Effector CD4-positive, alpha-beta T cell (primary cell): Measurements from ENCODE around the gene SLC16A12.

Experiments
- DNase-seq: peaks from one replicate; pipeline ENCODE4 v3.0.0-alpha.2; 2020

SLC16A12 gene

DNA sequence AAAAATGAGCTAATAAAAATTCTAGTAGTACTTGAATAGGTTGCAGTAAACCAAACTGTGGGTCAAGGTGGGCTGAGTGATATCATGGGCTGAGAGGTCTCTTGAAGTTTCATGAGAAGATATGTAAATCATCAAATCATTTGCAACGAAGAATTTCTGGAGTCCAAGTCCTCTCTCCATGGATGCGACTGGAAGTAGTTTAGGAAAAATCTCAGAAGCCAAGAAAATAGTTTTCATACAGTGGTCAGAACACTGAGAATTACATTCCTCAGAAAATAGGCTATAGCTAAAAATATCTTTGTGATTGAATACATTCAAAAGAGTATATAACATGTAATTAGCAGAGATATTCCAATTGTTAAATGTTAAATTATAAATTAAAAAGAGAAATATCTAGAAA lies 146.6 kb downstream of the SLC16A12 start:
- DNase-seq, result no peak

GRCh38 chr10:89384474-89385340 lies 150.7 kb downstream of the SLC16A12 start:
- no peak for DNase-seq

GRCh38 chr10:89382757-89383156 lies 152.6 kb downstream of the SLC16A12 start:
- no peak for DNase-seq
